GM18909 (cell line): ENCODE results near the gene KIAA1755.

Experiments used
- ATAC-seq: cut with Tn5 transposase; IDR thresholded peaks from one replicate; pipeline ENCODE4 v1.9.1; 2021; ENCODE audit warnings: mild to moderate bottlenecking; ENCODE audit not compliant: unreplicated experiment, poor library complexity

KIAA1755 gene

GRCh38 chr20:38209736-38210405 lies 50.7 kb downstream of the KIAA1755 start:
- no peak for ATAC-seq

DNA sequence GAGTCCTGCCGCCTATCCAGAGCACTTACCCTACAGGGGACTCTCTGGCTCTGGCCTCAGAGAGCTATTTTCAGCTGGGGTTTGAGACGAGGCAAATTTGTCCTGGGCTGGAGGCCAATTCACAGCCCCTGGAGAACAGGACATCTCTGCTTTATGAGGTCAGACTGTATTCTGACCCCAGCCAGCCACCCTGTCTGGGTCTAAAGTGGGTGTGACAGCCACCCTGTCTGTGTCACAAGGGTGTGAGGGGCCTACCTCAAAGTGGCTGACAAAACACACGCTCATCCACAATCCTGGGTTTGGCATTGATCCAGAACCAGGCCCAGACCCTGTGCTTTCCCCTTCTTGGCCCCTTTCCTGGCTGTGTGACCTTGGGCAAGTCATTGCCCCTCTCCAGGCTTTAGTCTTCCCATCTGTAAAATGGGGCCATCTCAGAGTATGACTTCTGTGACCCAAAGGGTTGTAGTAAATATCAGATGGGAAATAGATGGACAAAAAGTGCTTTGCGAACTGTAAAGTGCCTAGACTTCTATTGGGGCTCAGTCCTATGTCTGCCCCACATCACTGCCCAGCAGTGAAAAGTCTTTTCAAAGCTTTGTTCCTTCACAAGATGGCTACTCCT lies 51.4 kb downstream of the KIAA1755 start:
- no peak for ATAC-seq

- no peak for ATAC-seq
Observed at GRCh38 chr20:38208523-38208922, 52.0 kb downstream of the KIAA1755 start.

GRCh38 chr20:38208088-38208487 lies 52.4 kb downstream of the KIAA1755 start:
- ATAC-seq, result no peak

DNA sequence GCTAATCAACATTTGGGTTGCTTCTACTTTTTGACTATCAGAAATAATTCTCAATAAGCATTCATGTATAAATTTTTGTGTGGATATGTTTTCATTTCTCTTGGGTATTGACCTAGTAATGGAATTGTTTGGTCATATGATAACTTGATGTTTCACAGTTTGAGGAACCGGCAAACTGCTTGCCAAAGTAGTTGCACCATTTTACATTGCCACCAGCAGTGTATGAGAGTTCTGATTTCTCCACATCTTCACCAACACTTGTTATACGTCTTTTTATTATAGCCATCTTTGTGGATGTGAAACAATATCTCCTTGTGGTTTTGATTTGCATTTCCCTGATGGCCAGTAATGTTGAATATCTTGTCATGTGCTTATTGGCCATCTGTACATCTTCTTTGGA lies 52.9 kb downstream of the KIAA1755 start:
- ATAC-seq, result no peak

- no peak for ATAC-seq
Observed at GRCh38 chr20:38205001-38205400, 55.5 kb downstream of the KIAA1755 start.

DNA sequence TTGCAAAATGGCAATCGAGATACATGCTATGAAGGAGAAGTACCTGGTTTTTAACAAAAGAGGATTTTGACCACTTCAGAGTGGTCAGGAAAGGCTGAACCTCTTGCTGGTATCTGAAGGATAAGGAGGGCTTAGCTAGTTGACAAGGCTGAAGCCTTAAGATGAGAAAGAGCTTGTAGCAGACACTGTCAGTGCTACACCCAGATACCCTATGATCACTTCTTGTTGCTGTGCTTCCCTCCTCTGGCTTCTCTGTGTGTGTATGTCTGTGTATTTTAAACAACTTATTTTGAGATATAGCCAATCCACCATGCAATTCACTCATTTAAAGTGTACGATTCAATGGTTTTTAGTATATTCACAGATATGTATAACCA lies 56.6 kb downstream of the KIAA1755 start:
- no peak for ATAC-seq

DNA sequence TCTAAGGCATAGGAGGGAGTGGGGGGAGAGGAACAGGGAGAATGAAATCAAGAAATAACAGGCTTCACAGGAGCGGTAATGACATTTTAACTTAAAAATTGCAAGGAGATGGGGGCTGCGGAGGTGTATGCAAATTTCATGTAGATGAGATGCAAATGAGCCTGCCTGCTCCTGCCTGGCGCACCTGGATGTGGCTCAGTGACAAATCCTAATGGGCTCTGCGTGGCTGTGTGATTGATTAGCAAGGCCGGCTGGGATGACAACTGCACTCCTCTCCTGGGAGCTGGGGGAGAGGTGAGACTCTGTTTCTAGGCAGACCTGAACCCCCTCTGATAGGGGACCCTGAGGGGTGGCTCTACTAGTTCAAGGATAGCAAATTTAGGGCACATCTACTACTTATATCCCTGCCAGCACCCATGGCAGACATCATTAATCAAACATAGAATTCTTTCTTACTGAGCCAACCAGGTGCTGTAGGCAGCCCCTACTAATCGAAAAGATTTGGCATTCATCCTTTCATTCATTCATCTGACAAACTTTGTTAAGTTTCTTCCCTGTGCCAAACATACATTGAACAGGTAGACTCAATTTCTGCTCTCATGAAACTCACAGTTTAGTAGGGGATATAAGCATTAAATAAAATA lies 57.1 kb downstream of the KIAA1755 start:
- ATAC-seq, result no peak

GRCh38 chr20:38202982-38203293 lies 57.6 kb downstream of the KIAA1755 start:
- no peak for ATAC-seq

DNA sequence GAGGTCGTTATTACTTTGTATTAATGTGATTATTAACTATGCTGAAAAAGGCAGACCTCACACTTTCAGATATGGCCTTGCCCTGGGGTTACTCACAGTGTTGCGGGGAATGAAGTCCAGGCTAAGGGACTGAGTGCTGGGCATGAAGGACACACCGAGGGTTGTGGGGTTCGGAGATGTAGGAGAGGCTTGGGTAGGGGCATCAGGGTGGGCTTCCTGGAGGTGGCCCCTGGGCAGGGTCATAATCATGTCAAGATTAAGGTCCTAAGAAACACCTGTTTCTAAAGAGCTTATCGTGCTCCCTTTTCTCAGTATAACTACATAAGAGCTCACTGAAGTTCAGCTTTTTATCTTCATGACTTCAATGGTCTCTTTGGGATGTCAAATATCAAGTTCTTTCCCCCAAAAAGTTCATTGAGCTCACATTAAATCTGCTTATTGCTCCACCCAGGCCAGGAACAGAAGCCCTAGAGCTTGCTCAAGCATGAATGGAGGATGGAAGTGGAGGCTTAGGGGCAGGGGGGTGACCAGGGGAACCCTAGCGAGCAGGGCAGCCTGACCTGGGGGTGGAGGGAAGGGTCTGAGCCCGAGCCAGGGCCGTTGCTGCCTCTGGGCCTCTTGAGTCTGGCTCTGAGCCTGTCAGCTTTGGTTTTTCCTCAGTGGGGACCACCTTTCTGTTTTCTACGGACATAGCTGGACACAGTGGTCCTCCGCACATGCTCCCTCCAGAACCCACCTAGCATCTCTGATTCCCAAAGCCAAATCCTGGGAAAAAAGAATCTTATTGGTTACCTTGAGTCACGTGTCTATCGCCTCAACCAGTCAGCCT lies 58.2 kb downstream of the KIAA1755 start:
- no peak for ATAC-seq

- no peak for ATAC-seq
Observed at GRCh38 chr20:38201356-38201755, 59.2 kb downstream of the KIAA1755 start.

GRCh38 chr20:38200646-38201045 lies 59.9 kb downstream of the KIAA1755 start:
- ATAC-seq, result no peak

DNA sequence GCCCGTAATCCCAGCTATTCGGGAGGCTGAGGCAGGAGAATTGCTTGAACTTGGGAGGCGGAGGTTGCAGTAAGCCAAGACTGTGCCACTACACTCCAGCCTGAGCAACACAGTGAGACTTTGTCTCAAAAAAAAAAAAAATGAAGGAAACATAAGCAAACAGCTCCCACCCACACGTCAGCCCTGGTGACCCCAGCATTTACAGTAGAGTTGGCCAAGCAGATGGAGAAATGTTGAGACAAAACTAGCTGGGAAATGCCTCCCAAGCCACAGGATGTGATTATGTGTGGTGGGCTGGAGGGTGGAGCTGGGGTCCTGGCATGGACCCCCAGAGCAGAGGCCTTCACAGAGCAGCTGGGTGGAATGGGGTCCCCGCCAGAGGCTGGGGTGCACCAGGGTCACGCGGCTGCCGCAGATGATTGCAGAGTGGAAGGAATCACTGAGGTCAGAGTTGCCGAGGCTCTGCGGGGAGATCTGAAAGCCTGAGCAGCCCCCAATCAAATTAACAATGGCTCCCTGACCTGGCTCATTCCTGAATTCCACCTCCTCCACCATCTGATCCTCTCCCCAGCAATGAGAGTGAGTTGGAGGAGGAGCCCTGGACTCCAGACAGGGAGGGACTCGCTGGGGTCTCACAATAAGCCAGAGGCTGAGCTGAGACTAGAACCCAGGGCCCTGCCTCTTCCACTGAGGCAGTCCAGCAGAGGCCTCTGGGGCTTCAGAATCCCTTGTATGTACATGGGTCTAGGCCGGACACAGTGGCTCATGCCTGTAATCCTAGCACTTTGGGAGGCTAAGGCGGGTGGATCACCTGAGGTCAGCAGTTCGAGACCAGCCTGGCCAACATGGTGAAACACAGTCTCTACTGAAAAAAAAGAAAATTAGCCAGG lies 60.8 kb downstream of the KIAA1755 start:
- ATAC-seq, result no peak

- no peak for ATAC-seq
Observed at GRCh38 chr20:38198238-38198861, 62.2 kb downstream of the KIAA1755 start.

GRCh38 chr20:38197619-38198018 lies 62.9 kb downstream of the KIAA1755 start:
- no peak for ATAC-seq

- ATAC-seq, result no peak
Observed at GRCh38 chr20:38197217-38197616, 63.3 kb downstream of the KIAA1755 start.

- no peak for ATAC-seq
Observed at GRCh38 chr20:38196592-38196991, 63.9 kb downstream of the KIAA1755 start.

DNA sequence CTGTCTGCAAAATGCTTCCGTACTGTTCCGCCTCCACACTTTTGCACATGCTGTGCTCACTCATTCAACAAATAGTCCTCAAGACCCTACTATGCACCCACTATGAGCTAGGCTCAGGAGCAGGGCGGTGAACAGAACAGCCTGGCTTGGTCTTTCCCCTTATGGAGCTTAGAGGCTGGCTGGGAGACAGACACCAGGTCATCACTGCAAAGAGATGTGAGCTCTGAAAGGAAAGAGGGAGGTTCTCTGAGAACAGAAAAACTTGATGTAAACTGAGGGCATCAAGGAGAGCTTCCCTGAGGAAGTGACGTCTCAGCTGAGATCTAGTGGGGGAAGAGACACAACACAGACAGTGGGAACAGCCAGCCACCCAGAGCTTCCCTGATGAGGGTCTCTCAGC lies 64.5 kb downstream of the KIAA1755 start:
- ATAC-seq, result no peak

GRCh38 chr20:38195521-38195920 lies 65.0 kb downstream of the KIAA1755 start:
- no peak for ATAC-seq
